Activated CD4-positive, alpha-beta T cell treated with anti-CD3 and anti-CD28 coated beads for 36 hours (primary cell): Measurements from ENCODE around the gene NGFR. TPM values are rescaled to one million over a fixed set of nuclear protein-coding genes. Genes with fewer than 3 reads are reported as not detected.

Source experiments
- ATAC-seq: fragments of 200-7000 bp; cut with Tn5 transposase; one replicate; pipeline ENCODE4 v1.10.0; 2021; ENCODE audit warnings: mild to moderate bottlenecking, moderate library complexity
- CTCF ChIA-PET: fragments of 350-600 bp; sonication (Branson Sonifier 250); formaldehyde crosslinking; loops from one replicate; lab custom pipeline; 2021; ENCODE audit warnings: antibody characterized with exemption; lab: Charles Lee
- POLR2A ChIA-PET: fragments of 350-600 bp; sonication (Branson Sonifier 250); formaldehyde crosslinking; loops from one replicate; lab custom pipeline; 2021; ENCODE audit warnings: antibody characterized with exemption, inconsistent platforms; lab: Charles Lee
- DNase-seq: peaks from one replicate; pipeline ENCODE4 v3.0.0-alpha.2; 2020
- H3K27ac Mint-ChIP-seq: one replicate; pipeline ENCODE4 v1.8.0; 2021; ENCODE audit warnings: mixed read lengths
- H3K27me3 Mint-ChIP-seq: one replicate; pipeline ENCODE4 v1.8.0; 2021; ENCODE audit warnings: mixed read lengths
- H3K36me3 Mint-ChIP-seq: one replicate; pipeline ENCODE4 v1.8.0; 2021; ENCODE audit warnings: low read depth, mixed read lengths
- H3K4me1 Mint-ChIP-seq: one replicate; pipeline ENCODE4 v1.8.0; 2021; ENCODE audit warnings: mixed read lengths
- H3K4me3 Mint-ChIP-seq: one replicate; pipeline ENCODE4 v1.8.0; 2021; ENCODE audit warnings: mild to moderate bottlenecking, moderate library complexity, mixed read lengths
- H3K9me3 Mint-ChIP-seq: one replicate; pipeline ENCODE4 v1.8.0; 2021; ENCODE audit warnings: low read depth, mixed read lengths
- intact Hi-C, 2 experiments: fragments of 100-400 bp; cut with DNase I in 1 of 2; cut with micrococcal nuclease in 1 of 2; formaldehyde crosslinking; loops; one replicate each; pipeline versions ENCODE4 v1.14.2 to v1.15.1; 2022 to 2024; cut with DNase I, micrococcal nuclease
- total RNA-seq, 2 experiments: library from RNA; stranded (reverse); gene quantifications; one replicate each; pipeline ENCODE4 v1.2.3, GENCODE V29; 2021

NGFR gene
- total RNA-seq, 2 experiments from 2014 or later: 0.21 to 0.46 TPM

DNA sequence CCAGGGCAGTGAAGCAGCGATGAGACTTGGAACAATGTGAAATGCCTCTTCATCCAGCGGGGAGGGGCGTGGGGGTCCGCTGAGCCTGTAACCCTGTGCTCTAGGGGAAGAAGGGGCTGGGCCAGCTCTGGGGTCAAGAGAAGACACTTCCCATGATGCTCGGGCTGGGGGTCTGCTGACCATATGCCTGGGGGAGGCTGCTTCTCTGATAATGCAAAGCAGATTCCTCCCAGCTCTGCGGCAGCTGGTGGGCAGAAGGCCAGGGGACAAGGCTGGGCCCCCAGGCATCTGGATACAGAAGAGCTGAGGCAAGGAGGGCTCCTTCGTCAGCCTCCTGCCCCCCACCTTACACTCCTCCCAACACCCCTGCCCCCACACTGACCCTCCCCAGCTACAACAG lies 24.7 kb downstream of the NGFR start:
- ChIA-PET POLR2A (interaction anchor here (0.5 kb wide), 1 partner anchor 89 kb away, joined by 3 read pairs; no protein-coding TSS in a partner anchor), CTCF (no interaction called here)
- no peaks in the 10 kb centered on the region for H3K9me3 Mint-ChIP-seq
- ATAC-seq (no peak), DNase-seq (no peak)
- H3K27me3 Mint-ChIP-seq: no peaks in the 10 kb centered on the region
- H3K27ac Mint-ChIP-seq: no peak overlapping the region
- H3K4me3 Mint-ChIP-seq: no peak overlapping the region
- no peaks in the 10 kb centered on the region for H3K36me3 Mint-ChIP-seq
- peaks cover 8% of the 10 kb centered on the region for H3K4me1 Mint-ChIP-seq
- intact Hi-C loops: no loop called here

DNA sequence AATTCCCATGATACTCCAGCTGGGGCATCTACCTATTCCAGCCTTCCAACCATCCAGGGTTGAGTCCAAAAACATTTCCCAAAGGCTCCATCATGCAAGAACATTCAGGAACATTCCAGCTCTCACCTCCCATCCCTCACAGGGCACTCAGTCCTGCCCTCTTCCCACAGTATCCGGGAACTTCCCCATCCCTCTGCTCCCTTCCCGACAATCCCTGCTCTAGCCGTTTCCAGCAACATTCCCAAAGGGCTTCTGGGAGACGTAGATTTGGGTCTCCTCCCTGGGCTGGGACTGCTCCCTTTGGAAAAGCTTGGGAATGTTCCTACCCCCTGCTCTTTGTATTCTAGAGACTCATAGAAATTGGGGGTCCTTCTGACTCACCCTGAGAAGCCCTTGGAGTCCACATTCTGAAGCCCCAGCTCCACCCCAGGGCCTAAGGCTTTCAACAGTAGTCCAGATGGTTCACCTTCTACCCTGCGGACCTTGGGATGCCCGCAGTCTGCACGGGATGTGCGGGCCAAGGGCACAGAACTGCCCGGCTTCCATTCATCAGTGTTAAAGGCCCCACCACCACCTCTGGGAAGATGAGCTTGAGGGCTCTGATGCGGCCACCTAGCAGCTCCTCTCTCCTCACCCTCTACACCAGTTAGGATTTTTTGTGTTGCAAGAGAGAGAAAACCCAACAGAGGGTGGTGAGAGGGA lies 25.4 kb downstream of the NGFR start:
- no peaks in the 10 kb centered on the region for H3K9me3 Mint-ChIP-seq
- intact Hi-C loops: no loop called here
- DNase-seq (no peak), ATAC-seq (no peak)
- POLR2A ChIA-PET: no interaction called here
- H3K4me3 Mint-ChIP-seq: no peak overlapping the region
- CTCF ChIA-PET: interaction anchor here (0.6 to 1.0 kb wide), 3 partner anchors 9 to 113 kb away, joined by 3 read pairs; no protein-coding TSS in a partner anchor
- no peaks in the 10 kb centered on the region for H3K27me3 Mint-ChIP-seq
- peaks cover 8% of the 10 kb centered on the region for H3K4me1 Mint-ChIP-seq
- no peak overlapping the region for H3K27ac Mint-ChIP-seq
- no peaks in the 10 kb centered on the region for H3K36me3 Mint-ChIP-seq

DNA sequence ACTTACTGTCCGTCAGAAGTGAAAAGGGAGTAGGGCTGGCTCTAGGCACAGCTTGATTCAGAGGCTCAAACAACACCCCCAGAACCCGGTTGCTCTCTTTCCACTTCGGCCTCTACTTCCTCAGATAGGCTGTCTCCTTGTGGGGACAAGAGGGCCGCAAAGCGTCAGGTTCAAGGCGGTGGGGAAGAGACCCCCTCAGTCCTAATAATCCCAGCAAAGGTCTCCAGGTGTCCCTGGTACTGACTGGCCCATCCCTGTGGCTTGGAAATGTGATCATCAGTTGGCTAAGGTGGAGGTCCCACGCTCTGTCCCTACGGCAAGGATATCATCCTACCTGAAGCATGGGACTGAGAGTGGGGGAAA lies 26.0 kb downstream of the NGFR start:
- POLR2A ChIA-PET: no interaction called here
- H3K36me3 Mint-ChIP-seq: no peaks in the 10 kb centered on the region
- ATAC-seq (no peak), DNase-seq (no peak)
- H3K27me3 Mint-ChIP-seq: no peaks in the 10 kb centered on the region
- no peak overlapping the region for H3K27ac Mint-ChIP-seq
- H3K4me1 Mint-ChIP-seq: peaks cover 8% of the 10 kb centered on the region
- no peaks in the 10 kb centered on the region for H3K9me3 Mint-ChIP-seq
- intact Hi-C loops: no loop called here
- CTCF ChIA-PET: interaction anchor here (0.6 to 1.0 kb wide), 4 partner anchors 10 to 847 kb away, joined by 3 to 5 read pairs (median 3); no protein-coding TSS in a partner anchor
- no peak overlapping the region for H3K4me3 Mint-ChIP-seq

DNA sequence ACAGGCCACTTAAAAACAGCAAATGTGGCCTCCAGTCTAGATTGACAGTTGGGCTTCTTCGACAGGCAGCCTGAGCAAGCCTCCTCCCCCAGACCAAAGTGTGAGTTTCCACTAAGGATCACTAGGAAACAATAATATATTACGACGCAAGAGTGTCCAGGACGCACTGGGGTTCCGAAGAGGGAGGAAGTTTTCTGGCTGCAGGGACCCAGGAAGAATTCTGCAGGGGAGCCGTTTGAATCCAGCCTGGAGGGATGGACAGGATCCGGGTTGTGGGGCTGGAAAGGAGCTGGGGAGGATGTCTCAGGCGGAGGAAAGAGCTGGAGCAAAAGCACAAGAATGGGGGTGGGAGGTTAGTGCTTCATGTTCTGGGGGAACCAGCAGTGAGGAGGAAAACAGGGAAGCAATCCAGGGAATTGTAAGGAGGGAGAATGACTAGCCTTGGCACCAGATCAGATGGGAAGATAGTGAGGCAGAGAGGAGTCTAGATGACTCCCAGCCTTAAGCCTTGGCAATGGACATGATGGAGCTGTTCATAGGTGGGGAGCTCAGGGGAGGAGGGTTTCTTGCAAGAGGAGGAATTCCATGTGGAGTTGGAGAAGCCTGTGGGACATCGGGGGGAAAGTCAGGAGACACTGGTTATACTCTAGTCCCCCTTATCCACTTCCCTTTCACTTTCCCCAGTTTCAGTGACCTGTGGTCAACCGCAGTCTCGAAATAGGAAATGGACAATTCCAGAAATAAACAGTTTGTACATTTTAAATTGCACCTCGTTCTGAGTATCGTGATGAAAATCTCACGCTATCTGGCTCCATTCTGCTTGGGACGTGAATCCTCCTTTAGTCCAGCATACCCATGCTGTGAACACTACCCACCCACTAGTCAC lies 26.6 kb downstream of the NGFR start:
- H3K36me3 Mint-ChIP-seq: no peaks in the 10 kb centered on the region
- no peak overlapping the region for H3K27ac Mint-ChIP-seq
- H3K9me3 Mint-ChIP-seq: no peaks in the 10 kb centered on the region
- CTCF ChIA-PET: interaction anchor here (0.6 to 0.9 kb wide), 3 partner anchors 17 to 848 kb away, joined by 3 to 5 read pairs (median 3); no protein-coding TSS in a partner anchor
- H3K4me3 Mint-ChIP-seq: no peak overlapping the region
- POLR2A ChIA-PET: interaction anchor here (0.6 kb wide), 1 partner anchor 481 kb away, joined by 4 read pairs; no protein-coding TSS in a partner anchor
- intact Hi-C loops: no loop called here
- H3K4me1 Mint-ChIP-seq: peaks cover 8% of the 10 kb centered on the region
- H3K27me3 Mint-ChIP-seq: no peaks in the 10 kb centered on the region
- DNase-seq (no peak), ATAC-seq (no peak)

DNA sequence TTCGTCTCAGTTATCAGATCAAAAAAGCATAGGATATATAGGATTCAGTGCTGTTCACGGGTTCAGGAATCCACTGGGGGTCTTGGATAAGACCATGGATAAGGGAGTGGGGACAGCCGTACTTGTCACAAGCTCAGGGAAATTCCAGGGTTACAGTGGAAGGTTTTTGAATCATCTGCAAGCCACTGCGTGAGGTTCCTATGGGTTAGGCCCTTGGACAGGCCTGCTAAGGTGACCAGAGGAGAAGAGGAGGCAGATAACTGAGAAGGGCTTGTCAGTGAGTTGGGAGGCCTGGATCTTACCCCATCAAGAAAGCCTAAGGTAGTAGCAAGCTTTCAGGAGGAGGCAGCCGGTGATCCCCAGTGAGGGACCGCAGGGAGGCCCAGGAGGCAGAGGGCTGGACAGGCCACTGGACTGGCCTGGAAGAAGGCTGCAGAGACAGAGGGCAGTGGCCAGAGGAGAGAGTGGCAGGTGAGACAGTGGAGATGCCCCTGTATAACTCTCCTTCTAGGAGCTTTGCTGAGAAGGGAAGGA lies 27.3 kb downstream of the NGFR start:
- Mint-ChIP-seq H3K4me3 (no peak overlapping the region), H3K27me3 (no peaks in the 10 kb centered on the region), H3K9me3 (no peaks in the 10 kb centered on the region), H3K27ac (no peak overlapping the region), H3K36me3 (no peaks in the 10 kb centered on the region), H3K4me1 (peaks cover 8% of the 10 kb centered on the region)
- ChIA-PET POLR2A (interaction anchor here (0.6 kb wide), 1 partner anchor 480 kb away, joined by 4 read pairs; no protein-coding TSS in a partner anchor), CTCF (interaction anchor here (1.1 kb wide), 1 partner anchor 11 kb away, joined by 3 read pairs; no protein-coding TSS in a partner anchor)
- DNase-seq (no peak), ATAC-seq (no peak)
- intact Hi-C loops: no loop called here

DNA sequence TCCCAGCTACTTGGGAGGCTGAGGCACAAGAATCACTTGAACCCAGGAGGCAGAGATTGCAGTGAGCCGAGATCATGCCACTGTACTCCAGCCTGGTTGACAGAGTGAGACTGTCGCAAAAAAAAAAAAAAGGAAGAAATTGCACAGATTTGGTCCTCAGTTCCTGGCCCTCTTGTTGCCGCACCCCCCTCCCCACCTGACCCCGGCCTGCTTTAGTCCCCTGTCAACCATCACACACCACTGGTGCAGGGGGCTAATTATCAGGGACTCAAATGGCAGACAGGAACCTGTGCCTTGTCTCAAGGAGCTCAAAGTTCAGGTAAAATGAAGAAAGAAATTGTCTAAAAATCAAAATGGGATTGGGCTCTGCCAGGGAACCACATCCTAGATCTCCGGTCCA lies 28.1 kb downstream of the NGFR start:
- ATAC-seq (no peak), DNase-seq (no peak)
- CTCF ChIA-PET: interaction anchor here (0.5 to 1.2 kb wide), 3 partner anchors 12 to 329 kb away, joined by 3 to 5 read pairs (median 3); no protein-coding TSS in a partner anchor
- Mint-ChIP-seq H3K27ac (peak overlapping the region; percentile 21), H3K36me3 (no peaks in the 10 kb centered on the region), H3K9me3 (no peaks in the 10 kb centered on the region), H3K27me3 (no peaks in the 10 kb centered on the region), H3K4me3 (no peak overlapping the region), H3K4me1 (peaks cover 8% of the 10 kb centered on the region)
- POLR2A ChIA-PET: no interaction called here
- intact Hi-C loops: no loop called here

DNA sequence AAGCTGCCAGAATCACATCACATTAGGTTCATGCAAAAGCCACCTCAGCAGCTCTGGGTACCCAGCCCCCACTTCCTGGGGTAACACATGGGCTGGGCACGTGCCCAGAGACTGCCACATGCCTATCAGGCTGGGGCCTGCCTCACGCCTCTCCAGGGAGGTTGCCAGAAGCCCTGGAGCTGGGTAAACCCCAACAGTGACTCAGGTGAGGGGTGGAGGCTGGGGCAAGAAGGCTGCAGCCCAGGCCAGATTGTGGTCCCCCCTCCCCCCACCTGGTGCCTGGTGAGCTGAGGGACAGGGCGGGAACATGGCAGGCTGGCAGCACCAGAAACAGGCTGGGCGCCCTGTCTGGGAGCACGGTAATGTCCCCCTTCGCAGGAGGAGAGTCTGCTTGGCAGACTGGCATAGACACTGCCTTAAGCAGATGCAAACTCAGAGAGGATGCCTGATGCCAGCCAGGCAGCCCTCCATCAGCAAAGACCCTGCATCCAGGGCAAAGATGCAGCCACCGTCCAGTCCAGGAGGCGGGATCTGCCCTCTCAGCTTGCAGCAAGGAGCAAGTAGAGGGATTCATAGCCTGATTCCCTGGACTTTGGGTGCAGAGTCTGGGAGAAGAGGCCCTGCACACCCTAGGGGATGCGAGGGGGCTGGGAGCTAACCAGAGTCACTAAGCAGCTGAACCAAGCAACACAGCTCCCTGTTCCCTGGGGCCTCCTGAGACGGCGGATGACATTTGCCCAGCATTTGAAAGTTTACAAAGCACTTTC lies 28.8 kb downstream of the NGFR start:
- intact Hi-C loops: no loop called here
- Mint-ChIP-seq H3K4me1 (peaks cover 8% of the 10 kb centered on the region), H3K27me3 (no peaks in the 10 kb centered on the region), H3K36me3 (no peaks in the 10 kb centered on the region), H3K9me3 (no peaks in the 10 kb centered on the region), H3K4me3 (no peak overlapping the region), H3K27ac (peak overlapping the region; percentile 21)
- peak; percentile 81 for DNase-seq
- ChIA-PET CTCF (interaction anchor here (0.5 to 1.2 kb wide), 6 partner anchors 12 to 507 kb away, joined by 3 to 5 read pairs (median 4); no protein-coding TSS in a partner anchor), POLR2A (no interaction called here)
- peak; percentile 99 for ATAC-seq

DNA sequence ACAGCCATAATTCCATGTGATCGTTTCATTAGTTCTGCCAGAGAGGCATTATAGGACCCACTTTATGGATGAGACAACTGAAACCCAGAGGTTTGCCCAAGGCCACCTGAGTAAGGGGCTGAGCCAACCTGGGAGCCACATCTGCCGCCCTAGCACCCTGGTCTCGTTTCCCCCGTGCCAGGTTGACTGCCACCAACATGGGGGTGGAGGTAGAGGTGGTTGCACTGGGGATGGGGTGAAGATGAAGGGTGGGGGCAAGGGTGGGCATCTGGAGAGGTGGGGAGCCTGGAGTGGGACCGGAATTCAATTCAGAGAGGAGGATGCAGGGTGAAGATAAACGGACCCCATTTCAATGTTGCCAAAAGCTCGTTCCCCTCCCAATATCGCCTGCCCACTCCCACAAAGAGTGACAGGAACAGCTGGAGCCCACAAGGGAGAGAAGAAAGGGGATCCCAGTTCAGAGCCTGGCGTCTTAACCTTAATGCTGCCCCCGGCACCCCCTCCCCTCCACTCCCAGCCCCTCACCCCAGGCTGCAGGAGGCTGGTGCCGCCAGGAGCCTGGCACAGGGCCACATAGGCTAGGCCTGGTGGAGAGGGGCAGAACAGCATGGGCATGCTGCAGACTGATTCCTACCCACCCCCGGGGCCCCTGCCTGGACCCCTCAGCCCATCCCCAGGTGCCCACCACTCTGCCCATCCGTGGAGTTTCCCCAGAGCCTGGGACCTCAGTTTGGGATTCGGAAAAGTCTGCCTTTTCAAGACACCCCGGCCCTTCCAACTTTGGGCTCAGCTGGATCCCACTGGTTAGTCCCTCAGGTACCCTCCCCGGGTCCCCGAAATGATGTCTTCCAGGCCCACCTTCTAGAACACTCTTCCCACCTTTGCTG lies 29.6 kb downstream of the NGFR start:
- POLR2A ChIA-PET: no interaction called here
- peaks cover 8% of the 10 kb centered on the region for H3K4me1 Mint-ChIP-seq

DNA sequence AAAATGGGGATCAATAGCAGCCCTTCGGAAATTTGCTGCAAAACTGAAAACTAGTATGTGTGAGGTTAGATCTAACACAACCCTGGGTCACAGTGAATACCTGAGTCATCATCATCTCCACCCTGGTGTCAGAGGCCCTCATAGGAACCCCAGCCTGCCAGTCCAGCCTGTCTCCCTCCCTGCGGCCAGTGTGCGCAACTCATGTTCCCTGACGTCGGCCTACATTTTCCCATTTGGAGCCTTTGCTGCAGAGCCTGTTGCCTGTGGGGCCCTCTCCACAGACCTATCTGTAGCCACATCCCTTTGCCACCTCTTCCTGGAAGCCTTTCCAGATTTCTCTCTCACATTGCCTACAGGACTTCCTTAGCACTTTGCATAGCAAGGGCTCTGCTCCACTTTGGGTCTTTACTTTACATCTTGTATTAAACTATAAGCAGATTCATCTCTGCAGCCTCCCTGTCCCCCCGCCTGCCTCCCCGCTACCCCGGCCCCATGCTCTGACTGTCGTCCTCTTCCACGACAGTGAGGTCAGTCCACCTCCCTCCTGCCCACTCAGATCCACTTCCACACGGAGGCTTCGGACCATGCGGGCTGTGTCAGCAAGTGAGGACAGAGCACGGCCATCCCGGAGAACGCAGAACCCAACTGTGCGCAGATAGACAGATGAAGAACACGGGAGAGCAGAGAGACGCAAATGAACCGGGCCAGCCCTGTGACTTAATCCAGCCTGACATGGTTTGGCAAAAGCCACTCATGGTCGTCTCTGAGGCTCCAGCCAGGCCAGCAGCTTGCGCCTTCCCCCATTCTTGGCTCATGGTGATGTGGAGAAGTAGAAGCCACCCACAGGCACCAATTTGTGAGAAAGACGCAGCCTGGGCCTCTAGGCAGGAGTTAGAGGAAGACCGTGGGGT lies 31.0 kb downstream of the NGFR start:
- Mint-ChIP-seq H3K4me1 (peaks cover 8% of the 10 kb centered on the region), H3K27me3 (peaks cover 2% of the 10 kb centered on the region), H3K36me3 (no peaks in the 10 kb centered on the region), H3K27ac (no peak overlapping the region), H3K4me3 (no peak overlapping the region), H3K9me3 (no peaks in the 10 kb centered on the region)
- ChIA-PET CTCF (interaction anchor here (1.3 kb wide), 1 partner anchor 30 kb away, joined by 3 read pairs; no protein-coding TSS in a partner anchor), POLR2A (no interaction called here)
- intact Hi-C loops: no loop called here
- ATAC-seq (no peak), DNase-seq (no peak)

More for the DNA sequence above, 29.6 kb downstream of the NGFR start:
- Mint-ChIP-seq H3K9me3 (no peaks in the 10 kb centered on the region), H3K4me3 (no peak overlapping the region), H3K27me3 (peaks cover 2% of the 10 kb centered on the region), H3K36me3 (no peaks in the 10 kb centered on the region), H3K27ac (no peak overlapping the region)
- CTCF ChIA-PET: interaction anchor here (0.5 to 1.3 kb wide), 3 partner anchors 32 to 506 kb away, joined by 3 to 5 read pairs (median 4); no protein-coding TSS in a partner anchor
- intact Hi-C loops: no loop called here
- ATAC-seq (no peak), DNase-seq (no peak)
